Measurements from ENCODE around the gene MAGI2. TPM values are rescaled to one million over a fixed set of nuclear protein-coding genes. Genes with fewer than 3 reads are reported as not detected.

Gene MAGI2
- total and polyA plus RNA-seq, 2 experiments from 2014 or later, result 10.4 to 26.4 TPM

- no peaks in the 10 kb centered on the region for H3K79me2 ChIP-seq (replicated peaks; ENCODE audit: insufficient read depth)
- H3F3A ChIP-seq (replicated peaks; ENCODE audit: low read depth), result no peaks in the 10 kb centered on the region
- H3K9me2 ChIP-seq (ENCODE audit: insufficient read depth), result no peaks in the 10 kb centered on the region
- no peaks in the 10 kb centered on the region for H3K36me3 Mint-ChIP-seq (ENCODE audit: low read depth)
- H3K4me1 Mint-ChIP-seq, result no peaks in the 10 kb centered on the region
- no peak overlapping the region for H3K27ac Mint-ChIP-seq
- H3K4me1 ChIP-seq (ENCODE audit: insufficient read depth), result no peaks in the 10 kb centered on the region
- DNase-seq (ENCODE audit: low spot score), result no peak
- no peaks in the 10 kb centered on the region for H3K9me3 Mint-ChIP-seq
- no peaks in the 10 kb centered on the region for H3K27me3 Mint-ChIP-seq (ENCODE audit: insufficient read depth, low read depth, poor library complexity)
- no peak overlapping the region for H2AFZ ChIP-seq
- no peak for ATAC-seq
- H3K4me3 ChIP-seq, result no peak overlapping the region
- H4K20me1 ChIP-seq (replicated peaks; ENCODE audit: insufficient read depth), result no peaks in the 10 kb centered on the region
- H3K4me3 Mint-ChIP-seq, result no peak overlapping the region
- no peak overlapping the region for H3K27ac ChIP-seq (ENCODE audit: low read depth)
- no peaks in the 10 kb centered on the region for H3K36me3 ChIP-seq (ENCODE audit: insufficient read depth)
- no peak for TF ChIP-seq EZH2 (IDR thresholded peaks at IDR 0.05; ENCODE audit: low read depth, unreplicated experiment)
- no peak for TF ChIP-seq ZNF331 (CRISPR knock-in tag; IDR thresholded peaks at IDR 0.05; ENCODE audit: low read depth)
- no peak for TF ChIP-seq POLR2AphosphoS5 (IDR thresholded peaks at IDR 0.05; ENCODE audit: low read depth)
- no peak for TF ChIP-seq JUNB (IDR thresholded peaks at IDR 0.05; ENCODE audit: unreplicated experiment)
- TF ChIP-seq EZH2phosphoT487 (IDR thresholded peaks at IDR 0.05; ENCODE audit: unreplicated experiment), result no peak
- no peak for TF ChIP-seq ETS1 (IDR thresholded peaks at IDR 0.05)
- TF ChIP-seq NANOG (IDR thresholded peaks at IDR 0.05; ENCODE audit: borderline replicate concordance), result no peak
- no peak for TF ChIP-seq STAT1 (IDR thresholded peaks at IDR 0.05; ENCODE audit: unreplicated experiment)
- no peak for TF ChIP-seq ZNF114 (CRISPR knock-in tag; IDR thresholded peaks at IDR 0.05)
- TF ChIP-seq CTCF (conservative IDR thresholded peaks at IDR 0.05; ENCODE audit: low read depth in 2 of 2), result no peak
- TF ChIP-seq, protein P1, sequence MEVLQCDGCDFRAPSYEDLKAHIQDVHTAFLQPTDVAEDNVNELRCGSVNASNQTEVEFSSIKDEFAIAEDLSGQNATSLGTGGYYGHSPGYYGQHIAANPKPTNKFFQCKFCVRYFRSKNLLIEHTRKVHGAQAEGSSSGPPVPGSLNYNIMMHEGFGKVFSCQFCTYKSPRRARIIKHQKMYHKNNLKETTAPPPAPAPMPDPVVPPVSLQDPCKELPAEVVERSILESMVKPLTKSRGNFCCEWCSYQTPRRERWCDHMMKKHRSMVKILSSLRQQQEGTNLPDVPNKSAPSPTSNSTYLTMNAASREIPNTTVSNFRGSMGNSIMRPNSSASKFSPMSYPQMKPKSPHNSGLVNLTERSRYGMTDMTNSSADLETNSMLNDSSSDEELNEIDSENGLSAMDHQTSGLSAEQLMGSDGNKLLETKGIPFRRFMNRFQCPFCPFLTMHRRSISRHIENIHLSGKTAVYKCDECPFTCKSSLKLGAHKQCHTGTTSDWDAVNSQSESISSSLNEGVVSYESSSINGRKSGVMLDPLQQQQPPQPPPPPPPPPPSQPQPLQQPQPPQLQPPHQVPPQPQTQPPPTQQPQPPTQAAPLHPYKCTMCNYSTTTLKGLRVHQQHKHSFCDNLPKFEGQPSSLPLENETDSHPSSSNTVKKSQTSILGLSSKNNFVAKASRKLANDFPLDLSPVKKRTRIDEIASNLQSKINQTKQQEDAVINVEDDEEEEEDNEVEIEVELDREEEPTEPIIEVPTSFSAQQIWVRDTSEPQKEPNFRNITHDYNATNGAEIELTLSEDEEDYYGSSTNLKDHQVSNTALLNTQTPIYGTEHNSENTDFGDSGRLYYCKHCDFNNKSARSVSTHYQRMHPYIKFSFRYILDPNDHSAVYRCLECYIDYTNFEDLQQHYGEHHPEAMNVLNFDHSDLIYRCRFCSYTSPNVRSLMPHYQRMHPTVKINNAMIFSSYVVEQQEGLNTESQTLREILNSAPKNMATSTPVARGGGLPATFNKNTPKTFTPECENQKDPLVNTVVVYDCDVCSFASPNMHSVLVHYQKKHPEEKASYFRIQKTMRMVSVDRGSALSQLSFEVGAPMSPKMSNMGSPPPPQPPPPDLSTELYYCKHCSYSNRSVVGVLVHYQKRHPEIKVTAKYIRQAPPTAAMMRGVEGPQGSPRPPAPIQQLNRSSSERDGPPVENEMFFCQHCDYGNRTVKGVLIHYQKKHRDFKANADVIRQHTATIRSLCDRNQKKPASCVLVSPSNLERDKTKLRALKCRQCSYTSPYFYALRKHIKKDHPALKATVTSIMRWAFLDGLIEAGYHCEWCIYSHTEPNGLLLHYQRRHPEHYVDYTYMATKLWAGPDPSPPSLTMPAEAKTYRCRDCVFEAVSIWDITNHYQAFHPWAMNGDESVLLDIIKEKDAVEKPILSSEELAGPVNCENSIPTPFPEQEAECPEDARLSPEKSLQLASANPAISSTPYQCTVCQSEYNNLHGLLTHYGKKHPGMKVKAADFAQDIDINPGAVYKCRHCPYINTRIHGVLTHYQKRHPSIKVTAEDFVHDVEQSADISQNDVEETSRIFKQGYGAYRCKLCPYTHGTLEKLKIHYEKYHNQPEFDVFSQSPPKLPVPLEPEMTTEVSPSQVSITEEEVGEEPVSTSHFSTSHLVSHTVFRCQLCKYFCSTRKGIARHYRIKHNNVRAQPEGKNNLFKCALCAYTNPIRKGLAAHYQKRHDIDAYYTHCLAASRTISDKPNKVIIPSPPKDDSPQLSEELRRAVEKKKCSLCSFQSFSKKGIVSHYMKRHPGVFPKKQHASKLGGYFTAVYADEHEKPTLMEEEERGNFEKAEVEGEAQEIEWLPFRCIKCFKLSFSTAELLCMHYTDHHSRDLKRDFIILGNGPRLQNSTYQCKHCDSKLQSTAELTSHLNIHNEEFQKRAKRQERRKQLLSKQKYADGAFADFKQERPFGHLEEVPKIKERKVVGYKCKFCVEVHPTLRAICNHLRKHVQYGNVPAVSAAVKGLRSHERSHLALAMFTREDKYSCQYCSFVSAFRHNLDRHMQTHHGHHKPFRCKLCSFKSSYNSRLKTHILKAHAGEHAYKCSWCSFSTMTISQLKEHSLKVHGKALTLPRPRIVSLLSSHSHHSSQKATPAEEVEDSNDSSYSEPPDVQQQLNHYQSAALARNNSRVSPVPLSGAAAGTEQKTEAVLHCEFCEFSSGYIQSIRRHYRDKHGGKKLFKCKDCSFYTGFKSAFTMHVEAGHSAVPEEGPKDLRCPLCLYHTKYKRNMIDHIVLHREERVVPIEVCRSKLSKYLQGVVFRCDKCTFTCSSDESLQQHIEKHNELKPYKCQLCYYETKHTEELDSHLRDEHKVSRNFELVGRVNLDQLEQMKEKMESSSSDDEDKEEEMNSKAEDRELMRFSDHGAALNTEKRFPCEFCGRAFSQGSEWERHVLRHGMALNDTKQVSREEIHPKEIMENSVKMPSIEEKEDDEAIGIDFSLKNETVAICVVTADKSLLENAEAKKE (CRISPR knock-in tag; IDR thresholded peaks at IDR 0.05), result no peak
- TF ChIP-seq REST (IDR thresholded peaks at IDR 0.05; ENCODE audit: unreplicated experiment), result no peak
- no peaks in the 10 kb centered on the region for H3K27me3 ChIP-seq (ENCODE audit: insufficient read depth)
- H3K4me2 ChIP-seq, result no peak overlapping the region
Measured at GRCh38 chr7:79287981-79288380, 165.5 kb downstream of the MAGI2 start.
